HepG2 (cell line): ENCODE results near the gene FOXN3. TPM values are rescaled to one million over a fixed set of nuclear protein-coding genes. Genes with fewer than 3 reads are reported as not detected.

Source experiments
- AGO1 ChIP-seq: fragments of 200-400 bp; formaldehyde crosslinking; IDR thresholded peaks from 2 replicates; pipeline ENCODE4 v1.6.1; 2017; ENCODE audit warnings: mild to moderate bottlenecking, low read depth, low read length, moderate library complexity; ENCODE audit not compliant: poor library complexity, severe bottlenecking
- ATM ChIP-seq: fragments of 450-650 bp; IDR thresholded peaks from 2 replicates; pipeline ENCODE4 v1.7.1; 2017; ENCODE audit warnings: mild to moderate bottlenecking, borderline replicate concordance
- SIX4 ChIP-seq: sonication (generic); formaldehyde crosslinking; IDR thresholded peaks from 2 replicates; pipeline ENCODE4 v1.4.0; 2020; ENCODE audit warnings: missing genetic modification reagents
- TBL1XR1 ChIP-seq: fragments of 150-350 bp; IDR thresholded peaks from 2 replicates; pipeline ENCODE4 v1.6.1; 2014; ENCODE audit warnings: borderline replicate concordance, low read length; ENCODE audit not compliant: partially characterized antibody
- ZFP82 ChIP-seq: sonication (generic); formaldehyde crosslinking; IDR thresholded peaks from 2 replicates; pipeline ENCODE4 v1.5.1; 2020; ENCODE audit warnings: mild to moderate bottlenecking, missing genetic modification reagents, borderline replicate concordance
- ZMYM2 ChIP-seq: sonication (generic); formaldehyde crosslinking; IDR thresholded peaks from 2 replicates; pipeline ENCODE4 v1.8.0; 2022; ENCODE audit warnings: mild to moderate bottlenecking, missing genetic modification reagents
- ZNF431 ChIP-seq: sonication (generic); formaldehyde crosslinking; IDR thresholded peaks from 2 replicates; pipeline ENCODE4 v1.9.0; 2022; ENCODE audit warnings: missing genetic modification reagents, low read depth, mild to moderate bottlenecking, borderline replicate concordance
- polyA plus RNA-seq, 8 experiments: library from polyadenylated mRNA; depleted of rRNA in 3 of 8; stranded (reverse) in 7 of 8; unstranded in 1 of 8; fragments of >200 nt; fragmentation: Illumina TruSeq in 4 of 8; extraction: Trizol in 4 of 8; gene quantifications; 2 replicates each; pipeline versions ENCODE4 v1.2.1 to v1.2.3, GENCODE V29; 2011 to 2016; ENCODE audit warnings: low read depth in 4 of 8, missing spikeins in 1 of 8, mixed read lengths in 1 of 8; ENCODE audit not compliant: insufficient read depth in 1 of 8
- total RNA-seq, 5 experiments: library from RNA; depleted of rRNA; stranded (reverse); fragments of >200 nt; fragmentation: Illumina TruSeq; extraction: Trizol; gene quantifications; 2 replicates each; pipeline ENCODE4 v1.2.3, GENCODE V29; 2016; ENCODE audit warnings: low read depth in 1 of 5
- TF ChIP-seq, protein P1 (sequence below): IDR thresholded peaks from 2 replicates; pipeline ENCODE4 v1.6.1; 2016; ENCODE audit warnings: missing genetic modification reagents, missing compliant biosample characterization
- TF ChIP-seq, protein P2 (sequence below): sonication (generic); formaldehyde crosslinking; IDR thresholded peaks from 2 replicates; pipeline ENCODE4 v1.8.1; 2023; ENCODE audit warnings: mild to moderate bottlenecking, moderate library complexity, missing genetic modification reagents
- TF ChIP-seq, protein P3 (sequence below): sonication (generic); formaldehyde crosslinking; IDR thresholded peaks from 2 replicates; pipeline ENCODE4 v1.4.0; 2020; ENCODE audit warnings: missing genetic modification reagents
- TF ChIP-seq, protein P4 (sequence below): IDR thresholded peaks from 2 replicates; pipeline ENCODE4 v1.4.0; 2020; ENCODE audit warnings: mild to moderate bottlenecking, missing genetic modification reagents
- TF ChIP-seq, protein P5 (sequence below), 2 experiments: sonication (generic) in 1 of 2; formaldehyde crosslinking in 1 of 2; IDR thresholded peaks; 2 replicates each; pipeline versions ENCODE4 v1.4.0 to v1.6.1; 2018 to 2020; ENCODE audit warnings: missing genetic modification reagents in 2 of 2, borderline replicate concordance in 1 of 2, low read depth in 1 of 2, mild to moderate bottlenecking in 1 of 2, missing biosample characterization in 1 of 2
- TF ChIP-seq, protein P6 (sequence below): fragments of 450-650 bp; IDR thresholded peaks from 2 replicates; pipeline ENCODE4 v1.6.1; 2016

Gene FOXN3
- total and polyA plus RNA-seq, 2 of the 13 experiments (the other 11 are each of a cell fraction or from before 2014, with no cell fraction given) = 32.4 to 70.2 TPM

DNA sequence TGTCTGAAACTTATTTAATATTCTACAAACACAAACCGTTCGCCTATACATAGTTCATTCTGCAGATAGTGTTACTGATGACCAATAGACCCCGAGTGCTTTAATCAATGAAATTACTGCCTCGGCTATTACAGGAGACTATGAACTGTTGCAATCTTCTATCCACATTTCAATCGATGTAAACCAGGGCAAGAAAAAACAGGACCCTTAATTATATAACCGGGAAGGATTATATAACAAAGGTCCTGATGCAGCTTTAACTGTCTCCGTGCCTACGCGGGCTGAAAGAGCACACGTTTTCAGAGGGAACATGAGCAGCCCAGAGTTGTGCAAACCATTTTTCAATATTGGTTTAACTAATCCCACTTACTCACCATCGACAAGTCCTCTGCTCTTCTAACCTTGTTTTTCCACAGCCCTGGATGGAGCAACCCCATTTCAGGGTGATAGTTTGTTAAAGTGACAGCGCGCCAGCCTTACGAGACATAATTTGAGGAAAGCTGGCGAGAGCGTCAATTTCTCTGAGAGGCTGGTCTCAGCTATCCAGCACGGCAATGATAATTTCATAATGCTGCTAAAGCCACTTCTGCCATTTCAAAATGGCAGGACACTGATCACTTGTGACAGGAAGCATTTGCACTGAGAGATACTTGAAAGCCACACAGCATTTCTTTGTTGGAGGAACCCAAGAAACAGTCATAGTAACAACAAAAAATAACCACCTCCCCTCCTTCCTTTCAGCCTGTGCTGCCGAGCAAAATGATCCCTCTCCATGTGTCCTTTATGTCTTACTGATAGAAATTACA lies 184.6 kb downstream of the FOXN3 start (continued):
- TF ChIP-seq, protein P1, sequence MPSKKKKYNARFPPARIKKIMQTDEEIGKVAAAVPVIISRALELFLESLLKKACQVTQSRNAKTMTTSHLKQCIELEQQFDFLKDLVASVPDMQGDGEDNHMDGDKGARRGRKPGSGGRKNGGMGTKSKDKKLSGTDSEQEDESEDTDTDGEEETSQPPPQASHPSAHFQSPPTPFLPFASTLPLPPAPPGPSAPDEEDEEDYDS (CRISPR knock-in tag) = peak; percentile 8; the same call in 1 of the 2 replicates
- TF ChIP-seq, protein P2, sequence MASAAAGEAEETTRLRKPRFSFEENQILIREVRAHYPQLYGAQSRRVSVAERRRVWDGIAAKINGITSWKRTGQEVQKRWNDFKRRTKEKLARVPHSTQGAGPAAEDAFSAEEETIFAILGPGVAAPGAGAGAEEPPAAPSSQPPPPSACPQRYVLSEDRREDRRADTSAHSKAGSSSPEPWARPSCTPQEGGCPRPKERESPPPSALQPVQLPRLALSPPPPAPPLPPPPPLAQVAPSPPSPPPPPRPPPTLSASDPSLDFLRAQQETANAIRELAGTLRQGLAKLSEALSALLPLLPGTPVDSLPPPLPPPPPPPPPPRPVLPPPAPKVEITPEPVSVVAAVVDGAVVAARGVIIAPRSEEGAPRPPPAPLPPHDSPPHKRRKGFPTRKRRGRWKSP (CRISPR knock-in tag) = peak; percentile 85
- TF ChIP-seq ATM = peak; percentile 66; the same call in 1 of the 2 replicates
- TF ChIP-seq, protein P3, sequence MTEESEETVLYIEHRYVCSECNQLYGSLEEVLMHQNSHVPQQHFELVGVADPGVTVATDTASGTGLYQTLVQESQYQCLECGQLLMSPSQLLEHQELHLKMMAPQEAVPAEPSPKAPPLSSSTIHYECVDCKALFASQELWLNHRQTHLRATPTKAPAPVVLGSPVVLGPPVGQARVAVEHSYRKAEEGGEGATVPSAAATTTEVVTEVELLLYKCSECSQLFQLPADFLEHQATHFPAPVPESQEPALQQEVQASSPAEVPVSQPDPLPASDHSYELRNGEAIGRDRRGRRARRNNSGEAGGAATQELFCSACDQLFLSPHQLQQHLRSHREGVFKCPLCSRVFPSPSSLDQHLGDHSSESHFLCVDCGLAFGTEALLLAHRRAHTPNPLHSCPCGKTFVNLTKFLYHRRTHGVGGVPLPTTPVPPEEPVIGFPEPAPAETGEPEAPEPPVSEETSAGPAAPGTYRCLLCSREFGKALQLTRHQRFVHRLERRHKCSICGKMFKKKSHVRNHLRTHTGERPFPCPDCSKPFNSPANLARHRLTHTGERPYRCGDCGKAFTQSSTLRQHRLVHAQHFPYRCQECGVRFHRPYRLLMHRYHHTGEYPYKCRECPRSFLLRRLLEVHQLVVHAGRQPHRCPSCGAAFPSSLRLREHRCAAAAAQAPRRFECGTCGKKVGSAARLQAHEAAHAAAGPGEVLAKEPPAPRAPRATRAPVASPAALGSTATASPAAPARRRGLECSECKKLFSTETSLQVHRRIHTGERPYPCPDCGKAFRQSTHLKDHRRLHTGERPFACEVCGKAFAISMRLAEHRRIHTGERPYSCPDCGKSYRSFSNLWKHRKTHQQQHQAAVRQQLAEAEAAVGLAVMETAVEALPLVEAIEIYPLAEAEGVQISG = peak; percentile 72
- peak; percentile 72 for TF ChIP-seq TBL1XR1
- TF ChIP-seq ZMYM2 (CRISPR knock-in tag) = no peak
- TF ChIP-seq, protein P4, sequence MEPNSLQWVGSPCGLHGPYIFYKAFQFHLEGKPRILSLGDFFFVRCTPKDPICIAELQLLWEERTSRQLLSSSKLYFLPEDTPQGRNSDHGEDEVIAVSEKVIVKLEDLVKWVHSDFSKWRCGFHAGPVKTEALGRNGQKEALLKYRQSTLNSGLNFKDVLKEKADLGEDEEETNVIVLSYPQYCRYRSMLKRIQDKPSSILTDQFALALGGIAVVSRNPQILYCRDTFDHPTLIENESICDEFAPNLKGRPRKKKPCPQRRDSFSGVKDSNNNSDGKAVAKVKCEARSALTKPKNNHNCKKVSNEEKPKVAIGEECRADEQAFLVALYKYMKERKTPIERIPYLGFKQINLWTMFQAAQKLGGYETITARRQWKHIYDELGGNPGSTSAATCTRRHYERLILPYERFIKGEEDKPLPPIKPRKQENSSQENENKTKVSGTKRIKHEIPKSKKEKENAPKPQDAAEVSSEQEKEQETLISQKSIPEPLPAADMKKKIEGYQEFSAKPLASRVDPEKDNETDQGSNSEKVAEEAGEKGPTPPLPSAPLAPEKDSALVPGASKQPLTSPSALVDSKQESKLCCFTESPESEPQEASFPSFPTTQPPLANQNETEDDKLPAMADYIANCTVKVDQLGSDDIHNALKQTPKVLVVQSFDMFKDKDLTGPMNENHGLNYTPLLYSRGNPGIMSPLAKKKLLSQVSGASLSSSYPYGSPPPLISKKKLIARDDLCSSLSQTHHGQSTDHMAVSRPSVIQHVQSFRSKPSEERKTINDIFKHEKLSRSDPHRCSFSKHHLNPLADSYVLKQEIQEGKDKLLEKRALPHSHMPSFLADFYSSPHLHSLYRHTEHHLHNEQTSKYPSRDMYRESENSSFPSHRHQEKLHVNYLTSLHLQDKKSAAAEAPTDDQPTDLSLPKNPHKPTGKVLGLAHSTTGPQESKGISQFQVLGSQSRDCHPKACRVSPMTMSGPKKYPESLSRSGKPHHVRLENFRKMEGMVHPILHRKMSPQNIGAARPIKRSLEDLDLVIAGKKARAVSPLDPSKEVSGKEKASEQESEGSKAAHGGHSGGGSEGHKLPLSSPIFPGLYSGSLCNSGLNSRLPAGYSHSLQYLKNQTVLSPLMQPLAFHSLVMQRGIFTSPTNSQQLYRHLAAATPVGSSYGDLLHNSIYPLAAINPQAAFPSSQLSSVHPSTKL (CRISPR knock-in tag) = peak; percentile 90
- TF ChIP-seq ZNF431 (CRISPR knock-in tag) = no peak
- TF ChIP-seq ZFP82 = no peak
- TF ChIP-seq AGO1 = no peak
- TF ChIP-seq, protein P5, sequence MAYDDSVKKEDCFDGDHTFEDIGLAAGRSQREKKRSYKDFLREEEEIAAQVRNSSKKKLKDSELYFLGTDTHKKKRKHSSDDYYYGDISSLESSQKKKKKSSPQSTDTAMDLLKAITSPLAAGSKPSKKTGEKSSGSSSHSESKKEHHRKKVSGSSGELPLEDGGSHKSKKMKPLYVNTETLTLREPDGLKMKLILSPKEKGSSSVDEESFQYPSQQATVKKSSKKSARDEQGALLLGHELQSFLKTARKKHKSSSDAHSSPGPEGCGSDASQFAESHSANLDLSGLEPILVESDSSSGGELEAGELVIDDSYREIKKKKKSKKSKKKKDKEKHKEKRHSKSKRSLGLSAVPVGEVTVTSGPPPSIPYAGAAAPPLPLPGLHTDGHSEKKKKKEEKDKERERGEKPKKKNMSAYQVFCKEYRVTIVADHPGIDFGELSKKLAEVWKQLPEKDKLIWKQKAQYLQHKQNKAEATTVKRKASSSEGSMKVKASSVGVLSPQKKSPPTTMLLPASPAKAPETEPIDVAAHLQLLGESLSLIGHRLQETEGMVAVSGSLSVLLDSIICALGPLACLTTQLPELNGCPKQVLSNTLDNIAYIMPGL (CRISPR knock-in tag; IDR thresholded peaks at IDR 0.05; ENCODE audit: borderline replicate concordance in 1 of 2, low read depth in 1 of 2) = 0 out of 4 replicates have a peak, but pooled peaks of 1 of the 2 experiments have one; percentile 25
- peak; percentile 86; the same call in 1 of the 2 replicates for TF ChIP-seq SIX4 (CRISPR knock-in tag)
- TF ChIP-seq, protein P6, sequence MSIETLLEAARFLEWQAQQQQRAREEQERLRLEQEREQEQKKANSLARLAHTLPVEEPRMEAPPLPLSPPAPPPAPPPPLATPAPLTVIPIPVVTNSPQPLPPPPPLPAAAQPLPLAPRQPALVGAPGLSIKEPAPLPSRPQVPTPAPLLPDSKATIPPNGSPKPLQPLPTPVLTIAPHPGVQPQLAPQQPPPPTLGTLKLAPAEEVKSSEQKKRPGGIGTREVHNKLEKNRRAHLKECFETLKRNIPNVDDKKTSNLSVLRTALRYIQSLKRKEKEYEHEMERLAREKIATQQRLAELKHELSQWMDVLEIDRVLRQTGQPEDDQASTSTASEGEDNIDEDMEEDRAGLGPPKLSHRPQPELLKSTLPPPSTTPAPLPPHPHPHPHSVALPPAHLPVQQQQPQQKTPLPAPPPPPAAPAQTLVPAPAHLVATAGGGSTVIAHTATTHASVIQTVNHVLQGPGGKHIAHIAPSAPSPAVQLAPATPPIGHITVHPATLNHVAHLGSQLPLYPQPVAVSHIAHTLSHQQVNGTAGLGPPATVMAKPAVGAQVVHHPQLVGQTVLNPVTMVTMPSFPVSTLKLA = 0 out of 2 replicates have a peak, but pooled peaks have one; percentile 16
